Upper lobe of right lung (tissue), 1 donor: ENCODE results near the gene TMEM129. TPM values are rescaled to one million over a fixed set of nuclear protein-coding genes. Genes with fewer than 3 reads are reported as not detected.

ENCODE experiments used
- ATAC-seq: fragments of 200-7000 bp; cut with Tn5 transposase; one replicate; pipeline ENCODE4 v1.9.1; 2020; ENCODE audit warnings: mild to moderate bottlenecking, moderate library complexity
- DNase-seq: peaks from one replicate; pipeline ENCODE4 v3.0.0-alpha.2; 2020
- H3K27ac ChIP-seq: fragments of 200-600 bp; one replicate; pipeline ENCODE4 v1.8.0; 2022
- H3K27me3 ChIP-seq: fragments of 200-600 bp; one replicate; pipeline ENCODE4 v1.8.0; 2022; ENCODE audit warnings: mild to moderate bottlenecking
- H3K36me3 ChIP-seq: fragments of 200-600 bp; one replicate; pipeline ENCODE4 v1.8.0; 2022
- H3K4me1 ChIP-seq: fragments of 200-600 bp; one replicate; pipeline ENCODE4 v1.8.0; 2022
- H3K4me3 ChIP-seq: fragments of 200-600 bp; one replicate; pipeline ENCODE4 v1.8.0; 2022; ENCODE audit warnings: mild to moderate bottlenecking
- H3K9me3 ChIP-seq: fragments of 200-600 bp; one replicate; pipeline ENCODE4 v1.8.0; 2022
- intact Hi-C: fragments of 100-400 bp; cut with DNase I; formaldehyde crosslinking; loops from one replicate; pipeline ENCODE4 v1.11.0; 2022
- total RNA-seq: library from RNA; stranded (reverse); fragmentation: NEBNext Ultra II Directional; extraction: Animal tissue kit (Norgen Biotek cat#: 25700); gene quantifications from one replicate; pipeline ENCODE4 v1.2.1, GENCODE V29; 2021
- TF ChIP-seq, protein P1 (sequence below): fragments of 200-600 bp; IDR thresholded peaks from one replicate; pipeline ENCODE4 v1.8.0; 2022; ENCODE audit warnings: antibody characterized with exemption
- donor health status: DM: no; HTN: yes; CAD: no; lungs with severe emphysema.

TMEM129 gene
- total RNA-seq, 1 donor from 2014 or later: 33.2 TPM

DNA sequence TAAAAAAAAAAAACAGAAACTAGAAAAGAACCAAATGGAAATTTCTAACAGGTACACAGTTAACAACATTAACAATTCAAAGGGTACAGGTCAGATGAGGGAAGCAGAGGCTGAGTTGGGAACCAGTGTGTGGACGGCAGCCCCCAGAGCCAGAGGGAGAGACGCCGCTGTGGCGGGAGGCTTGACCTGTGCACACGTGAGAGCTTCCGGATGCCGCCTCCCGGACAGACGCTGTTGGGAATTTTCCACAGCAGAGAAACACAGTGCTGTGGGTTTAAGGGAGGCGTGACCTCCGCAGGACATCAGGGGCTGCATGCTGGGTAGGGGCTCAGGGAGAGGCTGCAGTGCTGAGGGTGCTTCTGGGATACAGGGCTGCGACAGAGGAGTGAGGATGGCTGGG is 22.4 kb upstream of the TMEM129 start:
- Histone ChIP-seq H3K27ac (no peak overlapping the region), H3K4me3 (no peak overlapping the region), H3K36me3 (peaks cover 8% of the 10 kb centered on the region), H3K27me3 (no peaks in the 10 kb centered on the region), H3K9me3 (no peaks in the 10 kb centered on the region), H3K4me1 (peaks cover 2% of the 10 kb centered on the region)
- DNase-seq: no peak
- intact Hi-C loops: loop anchor here (10.0 kb wide), 1 partner anchor 151 kb away; no protein-coding TSS in a partner anchor
- no peak for ATAC-seq
- TF ChIP-seq, protein P1, sequence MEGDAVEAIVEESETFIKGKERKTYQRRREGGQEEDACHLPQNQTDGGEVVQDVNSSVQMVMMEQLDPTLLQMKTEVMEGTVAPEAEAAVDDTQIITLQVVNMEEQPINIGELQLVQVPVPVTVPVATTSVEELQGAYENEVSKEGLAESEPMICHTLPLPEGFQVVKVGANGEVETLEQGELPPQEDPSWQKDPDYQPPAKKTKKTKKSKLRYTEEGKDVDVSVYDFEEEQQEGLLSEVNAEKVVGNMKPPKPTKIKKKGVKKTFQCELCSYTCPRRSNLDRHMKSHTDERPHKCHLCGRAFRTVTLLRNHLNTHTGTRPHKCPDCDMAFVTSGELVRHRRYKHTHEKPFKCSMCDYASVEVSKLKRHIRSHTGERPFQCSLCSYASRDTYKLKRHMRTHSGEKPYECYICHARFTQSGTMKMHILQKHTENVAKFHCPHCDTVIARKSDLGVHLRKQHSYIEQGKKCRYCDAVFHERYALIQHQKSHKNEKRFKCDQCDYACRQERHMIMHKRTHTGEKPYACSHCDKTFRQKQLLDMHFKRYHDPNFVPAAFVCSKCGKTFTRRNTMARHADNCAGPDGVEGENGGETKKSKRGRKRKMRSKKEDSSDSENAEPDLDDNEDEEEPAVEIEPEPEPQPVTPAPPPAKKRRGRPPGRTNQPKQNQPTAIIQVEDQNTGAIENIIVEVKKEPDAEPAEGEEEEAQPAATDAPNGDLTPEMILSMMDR: no peak

DNA sequence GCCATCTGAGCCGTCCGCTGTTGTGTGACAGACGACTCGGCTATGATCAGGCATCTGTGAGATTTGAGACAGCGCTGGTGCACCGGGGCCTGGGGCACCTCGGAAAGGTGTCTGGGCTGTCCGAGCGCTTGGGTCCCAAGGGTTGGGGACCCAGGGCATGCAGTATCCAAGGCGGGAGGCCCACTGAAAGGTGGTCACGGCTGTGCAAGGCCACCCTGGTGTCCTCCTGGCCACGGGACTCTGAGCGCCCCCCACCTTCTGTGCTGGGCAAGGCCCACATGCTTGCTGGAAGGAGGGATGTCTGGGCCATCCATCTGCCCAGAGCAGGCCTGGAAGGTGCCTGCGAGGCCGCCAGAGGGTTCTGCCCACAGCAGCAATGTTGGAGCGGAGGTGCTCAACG is 20.1 kb upstream of the TMEM129 start:
- TF ChIP-seq, protein P1: no peak
- no peaks in the 10 kb centered on the region for H3K9me3 ChIP-seq
- DNase-seq: no peak
- ATAC-seq: no peak
- H3K27me3 ChIP-seq: no peaks in the 10 kb centered on the region
- H3K4me3 ChIP-seq: no peak overlapping the region
- intact Hi-C loops: loop anchor here (10.0 kb wide), 1 partner anchor 154 kb away; no protein-coding TSS in a partner anchor
- no peak overlapping the region for H3K27ac ChIP-seq
- H3K36me3 ChIP-seq: peaks cover 8% of the 10 kb centered on the region
- no peaks in the 10 kb centered on the region for H3K4me1 ChIP-seq

DNA sequence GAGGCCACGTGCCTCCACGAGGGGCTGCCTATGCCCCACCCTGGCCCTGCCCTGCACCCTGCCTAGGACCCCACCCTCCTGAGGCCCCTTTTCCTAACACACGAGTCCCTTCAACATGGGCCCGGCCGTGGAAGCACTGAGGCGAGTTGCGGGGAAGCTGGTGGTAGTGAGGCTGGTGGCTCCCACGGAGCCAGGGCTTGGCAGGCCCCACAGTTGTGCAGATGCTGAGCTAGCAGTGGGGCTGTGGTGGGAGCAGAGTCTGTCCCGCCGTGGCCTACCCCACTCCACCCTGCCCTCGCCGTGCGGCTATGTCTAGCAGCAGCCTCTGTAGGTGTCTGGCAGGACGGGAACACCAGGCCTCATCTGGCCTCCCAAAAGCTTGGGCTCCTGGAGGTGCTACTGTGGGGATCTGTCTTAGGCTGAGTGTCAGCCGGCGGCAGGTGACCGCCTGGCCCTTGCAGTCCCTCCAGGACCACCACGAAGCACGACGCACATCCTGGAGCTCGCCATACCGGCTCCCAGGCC is 19.0 kb upstream of the TMEM129 start:
- no peaks in the 10 kb centered on the region for H3K9me3 ChIP-seq
- H3K27me3 ChIP-seq: no peaks in the 10 kb centered on the region
- intact Hi-C loops: loop anchor here (10.0 kb wide), 1 partner anchor 155 kb away; no protein-coding TSS in a partner anchor
- no peak for DNase-seq
- H3K27ac ChIP-seq: no peak overlapping the region
- TF ChIP-seq, protein P1: no peak
- H3K4me1 ChIP-seq: no peaks in the 10 kb centered on the region
- ATAC-seq: no peak
- no peak overlapping the region for H3K4me3 ChIP-seq
- peaks cover 8% of the 10 kb centered on the region for H3K36me3 ChIP-seq

DNA sequence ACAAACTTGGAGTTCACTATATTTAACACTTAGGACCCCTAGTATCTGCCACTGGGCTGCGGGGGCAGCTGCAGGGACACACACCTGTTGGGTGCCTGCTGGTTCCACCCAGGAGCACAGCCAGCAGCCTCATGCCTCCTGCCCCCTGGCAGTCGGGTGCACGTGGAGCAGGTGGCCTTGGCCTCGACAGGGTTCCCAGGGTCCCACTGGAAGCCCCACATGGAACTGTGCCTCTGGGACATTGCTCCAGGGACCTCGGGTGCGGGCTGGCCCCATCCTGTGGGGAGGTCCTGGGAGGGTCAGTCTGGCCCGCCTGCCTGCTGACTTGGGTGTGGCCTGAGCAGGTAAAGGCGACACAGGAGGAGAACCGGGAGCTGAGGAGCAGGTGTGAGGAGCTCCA is 18.2 kb upstream of the TMEM129 start:
- DNase-seq: no peak
- TF ChIP-seq, protein P1: no peak
- intact Hi-C loops: no loop called here
- Histone ChIP-seq H3K9me3 (no peaks in the 10 kb centered on the region), H3K4me1 (no peaks in the 10 kb centered on the region), H3K36me3 (peaks cover 8% of the 10 kb centered on the region), H3K4me3 (no peak overlapping the region), H3K27me3 (no peaks in the 10 kb centered on the region), H3K27ac (no peak overlapping the region)
- ATAC-seq: no peak

DNA sequence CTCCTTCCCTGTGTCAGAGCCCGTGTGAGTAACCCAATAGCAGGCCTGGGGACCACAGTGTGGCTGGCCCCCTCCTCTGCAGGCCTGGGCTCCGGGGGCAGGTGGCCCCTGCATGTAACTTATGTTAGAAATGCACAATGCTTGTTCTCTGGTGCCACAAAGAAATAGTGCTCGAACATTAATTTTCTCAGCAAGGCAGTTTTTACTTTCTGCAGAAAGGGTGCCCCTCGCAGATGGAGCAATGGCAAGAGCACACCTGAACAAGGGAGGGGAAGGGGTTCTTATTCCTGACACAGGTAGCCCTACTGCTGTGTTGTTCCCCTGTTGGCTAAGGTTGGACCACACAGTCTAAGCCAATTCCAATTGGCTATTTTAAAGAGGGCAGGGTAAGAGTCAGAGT is 17.3 kb upstream of the TMEM129 start:
- no peaks in the 10 kb centered on the region for H3K9me3 ChIP-seq
- H3K4me3 ChIP-seq: no peak overlapping the region
- no peak overlapping the region for H3K27ac ChIP-seq
- H3K4me1 ChIP-seq: no peaks in the 10 kb centered on the region
- DNase-seq (no peak), ATAC-seq (no peak)
- H3K27me3 ChIP-seq: no peaks in the 10 kb centered on the region
- intact Hi-C loops: no loop called here
- peaks cover 8% of the 10 kb centered on the region for H3K36me3 ChIP-seq
- TF ChIP-seq, protein P1: no peak

DNA sequence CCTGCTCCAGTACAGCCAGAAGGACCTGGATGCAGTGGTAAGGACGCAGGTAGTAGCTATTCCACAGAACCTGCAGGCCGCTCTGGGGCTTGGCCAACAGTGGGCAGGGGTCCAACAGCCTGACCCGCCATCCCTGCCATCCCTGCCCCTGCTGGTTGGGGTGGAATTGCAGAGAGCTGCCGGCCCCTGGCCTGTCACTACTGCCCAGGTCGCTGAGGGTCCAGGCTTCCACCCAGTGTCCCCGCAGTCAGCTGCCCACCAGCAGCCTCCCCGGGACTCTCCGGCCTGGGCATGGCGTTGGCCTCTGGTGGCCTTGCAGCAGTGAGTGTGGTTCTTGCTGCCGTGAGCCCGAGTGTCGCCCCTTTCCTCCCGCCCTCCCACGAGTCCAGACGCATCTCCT is 16.5 kb upstream of the TMEM129 start:
- H3K4me3 ChIP-seq: no peak overlapping the region
- intact Hi-C loops: no loop called here
- H3K9me3 ChIP-seq: no peaks in the 10 kb centered on the region
- TF ChIP-seq, protein P1: no peak
- no peaks in the 10 kb centered on the region for H3K27me3 ChIP-seq
- DNase-seq (no peak), ATAC-seq (no peak)
- H3K36me3 ChIP-seq: peaks cover 8% of the 10 kb centered on the region
- no peaks in the 10 kb centered on the region for H3K4me1 ChIP-seq
- H3K27ac ChIP-seq: no peak overlapping the region
